ENCODE data around the gene GPA33.

The GPA33 gene

DNA sequence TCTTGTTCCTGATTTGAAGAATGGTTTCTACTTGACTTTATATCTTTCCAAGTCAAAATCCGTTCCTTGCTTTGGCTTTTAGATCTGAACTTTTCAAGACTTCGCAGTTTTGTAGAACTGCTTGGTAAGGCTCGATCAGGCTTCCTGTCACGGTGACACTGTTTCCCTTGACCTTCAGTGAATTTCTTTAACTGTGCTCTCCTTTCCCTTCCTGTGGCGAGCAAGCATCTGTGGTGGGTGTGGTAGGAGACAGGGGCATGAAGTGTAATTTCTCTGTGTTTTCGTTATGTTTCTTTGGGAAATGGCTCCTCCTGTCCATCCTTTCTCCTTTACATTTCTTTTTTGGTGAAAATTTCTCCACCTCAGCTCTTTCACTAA, 14.1 kb upstream of the GPA33 start:
- POLR2A ChIA-PET: no interaction called here

DNA sequence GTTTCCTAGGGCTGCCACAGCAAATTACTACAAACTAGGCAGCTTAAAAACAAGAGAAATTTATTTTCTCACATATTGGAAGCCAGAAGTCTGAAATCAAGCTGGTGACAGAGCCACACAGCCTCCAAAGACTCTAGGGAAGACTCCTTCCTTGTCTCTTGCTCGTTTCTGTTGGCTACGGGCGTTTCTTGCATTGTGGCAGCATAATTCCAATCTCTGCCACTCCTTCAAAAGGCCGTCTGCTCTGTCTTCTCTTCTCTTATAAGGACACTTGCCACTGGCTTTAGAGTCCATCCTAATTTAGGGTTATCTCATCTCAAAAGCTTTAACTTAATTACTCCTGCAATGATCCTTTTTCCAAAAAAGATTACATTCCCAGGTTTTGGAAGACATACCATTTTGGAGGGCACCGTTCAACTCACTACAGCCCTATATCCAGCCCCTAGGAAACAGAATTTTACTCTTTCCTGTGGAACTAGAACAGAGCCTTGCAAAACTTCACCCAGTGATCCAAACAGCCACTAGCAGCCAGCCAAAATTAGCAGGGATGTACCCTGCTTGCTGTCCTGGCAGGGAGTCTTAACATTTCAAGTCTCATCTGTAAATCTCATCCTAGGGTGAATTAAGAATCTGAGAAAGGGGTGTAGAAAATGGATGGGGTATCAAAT, 12.9 kb upstream of the GPA33 start:
- peaks cover 3% of the 10 kb centered on the region; the same call in 1 of the 2 replicates for H3K4me1 ChIP-seq (ENCODE audit: control insufficient read depth, insufficient read depth, low read length)
- H3K9me3 ChIP-seq (ENCODE audit: control insufficient read depth, insufficient read depth, low read depth, low read length): no peaks in the 10 kb centered on the region
- no peak overlapping the region for H3K4me3 ChIP-seq (ENCODE audit: low read depth, low read length)
- POLR2A ChIA-PET: interaction anchor here (1.4 kb wide), 1 partner anchor 117 kb away, joined by 3 read pairs; the partner anchor contains the start of gene POU2F1
- CTCF ChIA-PET: interaction anchor here (0.7 to 1.6 kb wide), 2 partner anchors 116 to 700 kb away, joined by 3 to 5 read pairs; no protein-coding TSS in a partner anchor
- no peaks in the 10 kb centered on the region for H3K36me3 ChIP-seq (ENCODE audit: control insufficient read depth in 2 of 2, insufficient read depth in 1 of 2, low read length in 2 of 2)
- no peak overlapping the region for H3K27ac ChIP-seq (ENCODE audit: extremely low read depth, low read depth, low read length)
- TF ChIP-seq, protein P1, sequence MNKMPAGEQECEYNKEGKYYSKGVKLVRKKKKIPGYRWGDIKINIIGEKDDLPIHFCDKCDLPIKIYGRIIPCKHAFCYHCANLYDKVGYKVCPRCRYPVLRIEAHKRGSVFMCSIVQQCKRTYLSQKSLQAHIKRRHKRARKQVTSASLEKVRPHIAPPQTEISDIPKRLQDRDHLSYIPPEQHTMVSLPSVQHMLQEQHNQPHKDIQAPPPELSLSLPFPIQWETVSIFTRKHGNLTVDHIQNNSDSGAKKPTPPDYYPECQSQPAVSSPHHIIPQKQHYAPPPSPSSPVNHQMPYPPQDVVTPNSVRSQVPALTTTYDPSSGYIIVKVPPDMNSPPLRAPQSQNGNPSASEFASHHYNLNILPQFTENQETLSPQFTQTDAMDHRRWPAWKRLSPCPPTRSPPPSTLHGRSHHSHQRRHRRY (tag by site-specific recombination; IDR thresholded peaks at IDR 0.05): no peak
- TF ChIP-seq ZNF335 (tag by site-specific recombination; conservative IDR thresholded peaks at IDR 0.05): 0 out of 2 replicates have a peak, but pooled peaks have one; percentile 53
- no peak for TF ChIP-seq ZNF660 (tag by site-specific recombination; IDR thresholded peaks at IDR 0.05)

More for the DNA sequence above, 14.1 kb upstream of the GPA33 start:
- Histone ChIP-seq H3K36me3 (ENCODE audit: control insufficient read depth in 2 of 2, insufficient read depth in 1 of 2, low read length in 2 of 2) (no peaks in the 10 kb centered on the region), H3K27ac (ENCODE audit: extremely low read depth, low read depth, low read length) (no peak overlapping the region), H3K9me3 (ENCODE audit: control insufficient read depth, insufficient read depth, low read depth, low read length) (no peaks in the 10 kb centered on the region), H3K4me1 (ENCODE audit: control insufficient read depth, insufficient read depth, low read length) (peaks cover 6% of the 10 kb centered on the region), H3K4me3 (ENCODE audit: low read depth, low read length) (no peak overlapping the region)
- CTCF ChIA-PET: interaction anchor here (0.6 to 1.6 kb wide), 2 partner anchors 115 to 429 kb away, joined by 5 read pairs; no protein-coding TSS in a partner anchor
- TF ChIP-seq ZNF510 (tag by site-specific recombination; IDR thresholded peaks at IDR 0.05; ENCODE audit: insufficient replicate concordance) (no peak), ZNF302 (tag by site-specific recombination; IDR thresholded peaks at IDR 0.05; ENCODE audit: low read depth) (no peak), ZNF184 (tag by site-specific recombination; IDR thresholded peaks at IDR 0.05) (no peak), MYNN (tag by site-specific recombination; IDR thresholded peaks at IDR 0.05; ENCODE audit: borderline replicate concordance) (no peak), ZNF792 (tag by site-specific recombination; IDR thresholded peaks at IDR 0.05) (no peak), ZNF654 (tag by site-specific recombination; IDR thresholded peaks at IDR 0.05; ENCODE audit: low read depth) (no peak), ZNF214 (tag by site-specific recombination; IDR thresholded peaks at IDR 0.05; ENCODE audit: borderline replicate concordance) (no peak), ZSCAN23 (tag by site-specific recombination; IDR thresholded peaks at IDR 0.05) (no peak)
- TF ChIP-seq, protein P2, sequence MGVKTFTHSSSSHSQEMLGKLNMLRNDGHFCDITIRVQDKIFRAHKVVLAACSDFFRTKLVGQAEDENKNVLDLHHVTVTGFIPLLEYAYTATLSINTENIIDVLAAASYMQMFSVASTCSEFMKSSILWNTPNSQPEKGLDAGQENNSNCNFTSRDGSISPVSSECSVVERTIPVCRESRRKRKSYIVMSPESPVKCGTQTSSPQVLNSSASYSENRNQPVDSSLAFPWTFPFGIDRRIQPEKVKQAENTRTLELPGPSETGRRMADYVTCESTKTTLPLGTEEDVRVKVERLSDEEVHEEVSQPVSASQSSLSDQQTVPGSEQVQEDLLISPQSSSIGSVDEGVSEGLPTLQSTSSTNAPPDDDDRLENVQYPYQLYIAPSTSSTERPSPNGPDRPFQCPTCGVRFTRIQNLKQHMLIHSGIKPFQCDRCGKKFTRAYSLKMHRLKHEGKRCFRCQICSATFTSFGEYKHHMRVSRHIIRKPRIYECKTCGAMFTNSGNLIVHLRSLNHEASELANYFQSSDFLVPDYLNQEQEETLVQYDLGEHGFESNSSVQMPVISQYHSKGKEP (tag by site-specific recombination; IDR thresholded peaks at IDR 0.05): no peak
- TF ChIP-seq, protein P3, sequence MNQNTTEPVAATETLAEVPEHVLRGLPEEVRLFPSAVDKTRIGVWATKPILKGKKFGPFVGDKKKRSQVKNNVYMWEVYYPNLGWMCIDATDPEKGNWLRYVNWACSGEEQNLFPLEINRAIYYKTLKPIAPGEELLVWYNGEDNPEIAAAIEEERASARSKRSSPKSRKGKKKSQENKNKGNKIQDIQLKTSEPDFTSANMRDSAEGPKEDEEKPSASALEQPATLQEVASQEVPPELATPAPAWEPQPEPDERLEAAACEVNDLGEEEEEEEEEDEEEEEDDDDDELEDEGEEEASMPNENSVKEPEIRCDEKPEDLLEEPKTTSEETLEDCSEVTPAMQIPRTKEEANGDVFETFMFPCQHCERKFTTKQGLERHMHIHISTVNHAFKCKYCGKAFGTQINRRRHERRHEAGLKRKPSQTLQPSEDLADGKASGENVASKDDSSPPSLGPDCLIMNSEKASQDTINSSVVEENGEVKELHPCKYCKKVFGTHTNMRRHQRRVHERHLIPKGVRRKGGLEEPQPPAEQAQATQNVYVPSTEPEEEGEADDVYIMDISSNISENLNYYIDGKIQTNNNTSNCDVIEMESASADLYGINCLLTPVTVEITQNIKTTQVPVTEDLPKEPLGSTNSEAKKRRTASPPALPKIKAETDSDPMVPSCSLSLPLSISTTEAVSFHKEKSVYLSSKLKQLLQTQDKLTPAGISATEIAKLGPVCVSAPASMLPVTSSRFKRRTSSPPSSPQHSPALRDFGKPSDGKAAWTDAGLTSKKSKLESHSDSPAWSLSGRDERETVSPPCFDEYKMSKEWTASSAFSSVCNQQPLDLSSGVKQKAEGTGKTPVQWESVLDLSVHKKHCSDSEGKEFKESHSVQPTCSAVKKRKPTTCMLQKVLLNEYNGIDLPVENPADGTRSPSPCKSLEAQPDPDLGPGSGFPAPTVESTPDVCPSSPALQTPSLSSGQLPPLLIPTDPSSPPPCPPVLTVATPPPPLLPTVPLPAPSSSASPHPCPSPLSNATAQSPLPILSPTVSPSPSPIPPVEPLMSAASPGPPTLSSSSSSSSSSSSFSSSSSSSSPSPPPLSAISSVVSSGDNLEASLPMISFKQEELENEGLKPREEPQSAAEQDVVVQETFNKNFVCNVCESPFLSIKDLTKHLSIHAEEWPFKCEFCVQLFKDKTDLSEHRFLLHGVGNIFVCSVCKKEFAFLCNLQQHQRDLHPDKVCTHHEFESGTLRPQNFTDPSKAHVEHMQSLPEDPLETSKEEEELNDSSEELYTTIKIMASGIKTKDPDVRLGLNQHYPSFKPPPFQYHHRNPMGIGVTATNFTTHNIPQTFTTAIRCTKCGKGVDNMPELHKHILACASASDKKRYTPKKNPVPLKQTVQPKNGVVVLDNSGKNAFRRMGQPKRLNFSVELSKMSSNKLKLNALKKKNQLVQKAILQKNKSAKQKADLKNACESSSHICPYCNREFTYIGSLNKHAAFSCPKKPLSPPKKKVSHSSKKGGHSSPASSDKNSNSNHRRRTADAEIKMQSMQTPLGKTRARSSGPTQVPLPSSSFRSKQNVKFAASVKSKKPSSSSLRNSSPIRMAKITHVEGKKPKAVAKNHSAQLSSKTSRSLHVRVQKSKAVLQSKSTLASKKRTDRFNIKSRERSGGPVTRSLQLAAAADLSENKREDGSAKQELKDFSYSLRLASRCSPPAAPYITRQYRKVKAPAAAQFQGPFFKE (tag by site-specific recombination; IDR thresholded peaks at IDR 0.05; ENCODE audit: borderline replicate concordance): no peak
- TF ChIP-seq, protein P4, sequence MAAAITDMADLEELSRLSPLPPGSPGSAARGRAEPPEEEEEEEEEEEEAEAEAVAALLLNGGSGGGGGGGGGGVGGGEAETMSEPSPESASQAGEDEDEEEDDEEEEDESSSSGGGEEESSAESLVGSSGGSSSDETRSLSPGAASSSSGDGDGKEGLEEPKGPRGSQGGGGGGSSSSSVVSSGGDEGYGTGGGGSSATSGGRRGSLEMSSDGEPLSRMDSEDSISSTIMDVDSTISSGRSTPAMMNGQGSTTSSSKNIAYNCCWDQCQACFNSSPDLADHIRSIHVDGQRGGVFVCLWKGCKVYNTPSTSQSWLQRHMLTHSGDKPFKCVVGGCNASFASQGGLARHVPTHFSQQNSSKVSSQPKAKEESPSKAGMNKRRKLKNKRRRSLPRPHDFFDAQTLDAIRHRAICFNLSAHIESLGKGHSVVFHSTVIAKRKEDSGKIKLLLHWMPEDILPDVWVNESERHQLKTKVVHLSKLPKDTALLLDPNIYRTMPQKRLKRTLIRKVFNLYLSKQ (tag by site-specific recombination; IDR thresholded peaks at IDR 0.05; ENCODE audit: borderline replicate concordance): no peak
- TF ChIP-seq, protein P5, sequence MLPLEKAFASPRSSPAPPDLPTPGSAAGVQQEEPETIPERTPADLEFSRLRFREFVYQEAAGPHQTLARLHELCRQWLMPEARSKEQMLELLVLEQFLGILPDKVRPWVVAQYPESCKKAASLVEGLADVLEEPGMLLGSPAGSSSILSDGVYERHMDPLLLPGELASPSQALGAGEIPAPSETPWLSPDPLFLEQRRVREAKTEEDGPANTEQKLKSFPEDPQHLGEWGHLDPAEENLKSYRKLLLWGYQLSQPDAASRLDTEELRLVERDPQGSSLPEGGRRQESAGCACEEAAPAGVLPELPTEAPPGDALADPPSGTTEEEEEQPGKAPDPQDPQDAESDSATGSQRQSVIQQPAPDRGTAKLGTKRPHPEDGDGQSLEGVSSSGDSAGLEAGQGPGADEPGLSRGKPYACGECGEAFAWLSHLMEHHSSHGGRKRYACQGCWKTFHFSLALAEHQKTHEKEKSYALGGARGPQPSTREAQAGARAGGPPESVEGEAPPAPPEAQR (tag by site-specific recombination; IDR thresholded peaks at IDR 0.05): no peak
